ENCODE measurements around the gene PLEKHH1.
A peak's percentile ranks its signal among the peaks of the same experiment; 100 is the strongest.

The PLEKHH1 gene

DNA sequence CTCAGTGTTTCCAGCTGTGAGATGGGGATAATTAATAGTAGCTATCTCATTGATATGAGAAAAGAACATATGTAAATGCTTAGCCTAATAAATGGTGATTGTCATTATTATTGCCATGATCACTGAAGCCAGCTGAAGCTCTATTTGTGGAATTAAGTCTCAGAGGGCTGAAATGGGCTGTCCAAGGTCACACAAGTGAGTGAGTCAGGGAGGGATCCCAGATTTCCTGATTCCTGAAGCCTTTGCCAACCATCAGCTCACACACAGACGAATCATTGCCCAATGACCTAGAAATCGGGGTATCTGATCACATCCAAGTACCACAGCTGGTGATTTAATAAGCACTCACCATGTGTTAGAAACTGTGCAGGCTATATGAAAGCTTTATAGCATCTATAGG lies 23.0 kb upstream of the PLEKHH1 start:
- H3K27ac ChIP-seq: no peak overlapping the region
- TF ChIP-seq ZFX (IDR thresholded peaks at IDR 0.05): no peak
- TF ChIP-seq, protein P1, sequence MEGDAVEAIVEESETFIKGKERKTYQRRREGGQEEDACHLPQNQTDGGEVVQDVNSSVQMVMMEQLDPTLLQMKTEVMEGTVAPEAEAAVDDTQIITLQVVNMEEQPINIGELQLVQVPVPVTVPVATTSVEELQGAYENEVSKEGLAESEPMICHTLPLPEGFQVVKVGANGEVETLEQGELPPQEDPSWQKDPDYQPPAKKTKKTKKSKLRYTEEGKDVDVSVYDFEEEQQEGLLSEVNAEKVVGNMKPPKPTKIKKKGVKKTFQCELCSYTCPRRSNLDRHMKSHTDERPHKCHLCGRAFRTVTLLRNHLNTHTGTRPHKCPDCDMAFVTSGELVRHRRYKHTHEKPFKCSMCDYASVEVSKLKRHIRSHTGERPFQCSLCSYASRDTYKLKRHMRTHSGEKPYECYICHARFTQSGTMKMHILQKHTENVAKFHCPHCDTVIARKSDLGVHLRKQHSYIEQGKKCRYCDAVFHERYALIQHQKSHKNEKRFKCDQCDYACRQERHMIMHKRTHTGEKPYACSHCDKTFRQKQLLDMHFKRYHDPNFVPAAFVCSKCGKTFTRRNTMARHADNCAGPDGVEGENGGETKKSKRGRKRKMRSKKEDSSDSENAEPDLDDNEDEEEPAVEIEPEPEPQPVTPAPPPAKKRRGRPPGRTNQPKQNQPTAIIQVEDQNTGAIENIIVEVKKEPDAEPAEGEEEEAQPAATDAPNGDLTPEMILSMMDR (conservative IDR thresholded peaks at IDR 0.05): no peak

DNA sequence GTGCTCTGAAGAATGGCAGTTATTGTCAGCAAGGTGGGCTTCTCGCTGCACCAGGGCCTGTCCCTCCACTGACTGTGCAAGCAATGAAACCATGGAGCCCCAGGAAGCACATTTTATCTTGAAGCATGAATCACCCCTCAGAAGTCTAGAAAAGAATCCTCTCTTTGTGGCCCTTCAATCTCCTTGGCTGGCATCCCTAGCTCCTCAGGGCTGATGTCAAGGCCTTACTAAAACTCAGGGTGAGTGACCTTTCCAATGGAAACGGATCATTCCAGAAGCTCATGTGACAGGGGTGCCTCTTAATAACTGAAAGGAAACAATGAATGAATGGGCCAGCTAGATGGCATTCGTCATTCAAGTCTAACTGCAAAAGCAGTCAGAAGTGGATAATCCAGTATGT lies 22.3 kb upstream of the PLEKHH1 start:
- TF ChIP-seq ZFX (IDR thresholded peaks at IDR 0.05): no peak
- TF ChIP-seq, protein P1 (conservative IDR thresholded peaks at IDR 0.05): no peak

DNA sequence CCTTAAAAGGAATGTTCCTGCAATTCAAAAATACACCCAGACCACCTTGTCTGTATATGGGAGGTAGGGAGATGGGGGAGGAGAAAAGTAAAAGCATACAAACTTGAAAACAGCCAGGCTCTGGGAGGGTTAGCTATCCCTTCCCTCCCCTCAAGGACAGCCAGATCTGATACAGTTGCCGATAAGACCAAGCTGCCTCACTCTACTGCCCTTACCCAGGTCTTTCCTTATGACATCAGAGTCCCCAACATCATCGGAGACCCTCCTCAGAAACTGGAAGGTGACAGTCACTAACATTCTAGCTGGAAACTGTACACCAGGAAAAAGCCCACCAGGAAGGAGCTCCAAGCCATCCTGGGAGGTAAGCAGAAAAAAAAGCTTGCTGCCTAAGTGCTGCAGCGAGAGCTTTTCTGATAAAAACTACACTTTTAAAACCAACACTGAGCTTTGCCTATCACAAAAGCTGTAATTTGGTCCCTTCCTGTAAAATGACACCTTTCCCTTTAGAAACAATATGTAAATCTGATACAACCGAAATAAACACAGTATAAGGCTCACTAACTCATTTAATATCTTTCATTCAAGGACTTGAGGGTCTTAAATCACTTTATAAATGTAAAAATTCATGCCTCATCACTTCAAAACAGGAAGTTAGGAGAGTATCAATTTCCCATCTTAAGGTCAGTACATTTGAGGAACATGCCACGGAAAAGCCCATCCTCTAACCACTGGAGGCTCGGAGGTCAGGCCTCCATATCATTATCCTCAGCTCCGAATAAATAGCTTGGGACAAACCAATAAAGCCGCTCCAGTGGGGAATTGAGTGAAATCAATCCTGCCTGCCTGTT lies 20.4 kb upstream of the PLEKHH1 start:
- H3K27ac ChIP-seq: no peak overlapping the region
- TF ChIP-seq, protein P1 (conservative IDR thresholded peaks at IDR 0.05): no peak
- TF ChIP-seq ZFX (IDR thresholded peaks at IDR 0.05): no peak

More for the DNA sequence above, 22.3 kb upstream of the PLEKHH1 start:
- H3K27ac ChIP-seq: no peak overlapping the region

DNA sequence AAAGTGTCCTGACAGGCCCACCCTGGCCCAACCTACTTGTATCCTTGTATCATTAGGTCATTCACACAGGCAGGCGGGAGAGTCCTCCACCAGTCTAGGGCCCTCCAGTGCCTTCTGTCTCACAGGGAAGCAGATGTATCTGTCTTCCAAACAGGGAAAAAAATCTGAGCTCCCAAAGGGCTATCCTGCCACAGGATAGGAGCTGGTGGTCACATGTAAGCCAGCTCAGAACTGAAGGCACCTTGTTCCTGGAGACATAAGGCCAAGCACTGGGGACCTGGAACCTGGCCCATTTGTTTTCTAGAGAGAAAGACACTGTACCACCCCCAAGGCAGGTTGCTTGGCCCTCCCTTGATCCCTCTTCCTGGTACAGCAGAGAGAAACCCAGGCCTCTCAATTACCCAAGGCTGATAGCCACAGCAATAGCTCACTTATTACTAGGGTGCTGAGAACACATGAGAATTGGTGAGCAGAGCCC lies 19.4 kb upstream of the PLEKHH1 start:
- TF ChIP-seq, protein P1 (conservative IDR thresholded peaks at IDR 0.05): no peak
- no peak for TF ChIP-seq ZFX (IDR thresholded peaks at IDR 0.05)
- H3K27ac ChIP-seq: no peak overlapping the region

DNA sequence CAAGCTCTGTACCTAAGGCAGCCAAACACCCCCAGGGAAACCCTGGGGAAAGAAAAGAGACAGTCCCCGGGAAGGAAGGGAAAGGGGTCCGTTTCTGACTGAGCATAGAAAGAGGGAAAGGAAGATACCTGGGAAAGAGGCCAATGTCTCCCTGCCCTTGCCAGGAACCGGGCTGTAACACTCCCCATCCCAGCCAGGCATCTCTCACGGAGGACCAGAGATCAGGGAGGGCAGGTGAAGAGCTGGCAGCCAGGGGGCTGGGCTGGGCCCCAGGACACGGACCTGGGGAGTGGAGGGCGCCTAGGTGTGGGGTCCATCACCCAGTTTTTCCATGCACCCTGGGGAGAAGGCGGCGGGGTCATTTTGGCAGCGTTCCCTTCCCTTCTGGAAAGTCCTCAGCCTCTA lies 18.9 kb upstream of the PLEKHH1 start:
- peak overlapping the region; percentile 56; the same call in 1 of the 2 replicates for H3K27ac ChIP-seq
- TF ChIP-seq, protein P1 (conservative IDR thresholded peaks at IDR 0.05): no peak
- TF ChIP-seq ZFX (IDR thresholded peaks at IDR 0.05): no peak

DNA sequence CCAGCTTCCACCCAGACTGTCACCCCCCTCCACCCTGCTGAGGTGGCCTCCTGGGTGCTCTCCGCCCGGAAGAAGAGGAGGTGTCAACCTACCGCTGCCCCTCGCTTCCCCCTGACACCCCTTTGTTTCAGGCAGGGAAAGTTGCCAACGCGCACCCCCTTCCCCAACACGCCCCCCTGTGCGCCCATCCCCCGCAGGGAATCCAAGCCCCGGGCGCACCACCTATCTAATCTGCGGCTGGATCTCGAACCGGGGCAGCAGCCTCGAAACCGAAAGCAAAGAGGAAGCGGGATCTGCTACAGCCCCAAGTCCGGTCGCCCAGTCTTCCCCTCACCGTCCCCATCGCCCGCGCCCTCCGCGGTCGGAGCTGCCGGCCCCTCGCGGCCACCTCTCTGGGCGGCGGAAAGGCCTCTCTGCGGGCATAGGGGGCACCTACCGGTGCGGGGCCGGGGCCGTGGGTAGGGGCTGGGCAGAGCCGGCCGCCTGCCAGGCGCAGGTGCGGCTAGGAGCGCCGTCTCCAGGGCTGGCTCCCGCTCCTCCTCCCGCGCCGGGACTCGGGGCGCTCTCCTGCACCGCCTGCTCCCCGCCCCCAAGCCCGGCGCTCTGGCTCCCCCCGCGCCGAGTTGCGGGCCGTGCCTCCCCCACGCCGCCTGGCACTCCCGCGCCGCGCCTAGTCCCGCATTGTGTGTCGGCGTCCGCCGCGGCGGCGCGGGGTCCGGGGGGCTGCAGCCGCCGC lies 18.3 kb upstream of the PLEKHH1 start:
- peak overlapping the region; percentile 56 for H3K27ac ChIP-seq
- TF ChIP-seq, protein P1 (conservative IDR thresholded peaks at IDR 0.05): no peak; the same call in 1 of the 2 replicates
- TF ChIP-seq ZFX (IDR thresholded peaks at IDR 0.05): no peak
